WI38 (cell line): ENCODE measurements around the gene SDHB.
"Not testable (repeated sequence)": the region's sequence is repeated elsewhere in the genome, so short reads cannot be mapped to it uniquely, and the experiment has no call there.

Experiments
- H3K4me3 ChIP-seq: 2 replicates; pipeline ENCODE4 v1.5.1; 2011; ENCODE audit warnings: low read depth, mild to moderate bottlenecking, control low read depth, low read length
- TF ChIP-seq, protein P1 (sequence below): IDR thresholded peaks from 2 replicates; pipeline ENCODE4 v1.5.1; 2012; ENCODE audit warnings: low read depth, mild to moderate bottlenecking, control low read depth, low read length

The SDHB gene

DNA sequence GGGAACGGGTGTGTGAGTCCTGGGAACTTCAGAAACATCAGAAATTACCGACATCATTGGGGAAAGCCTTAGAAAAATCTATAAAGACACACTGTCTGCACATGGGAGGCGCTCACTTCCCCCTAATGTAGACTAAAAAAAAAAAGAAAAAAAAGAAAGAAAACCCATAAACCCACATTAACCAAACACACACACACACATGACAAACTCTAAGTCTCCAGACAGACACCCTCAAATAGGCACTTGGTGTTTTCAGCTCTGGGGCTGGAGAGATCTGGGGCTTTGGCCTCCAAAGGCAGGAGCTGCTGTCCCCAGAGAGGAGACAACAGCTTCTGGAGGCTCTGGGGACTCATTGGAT, 13.2 kb upstream of the SDHB start:
- H3K4me3 ChIP-seq, result no peak overlapping the region
- TF ChIP-seq, protein P1, sequence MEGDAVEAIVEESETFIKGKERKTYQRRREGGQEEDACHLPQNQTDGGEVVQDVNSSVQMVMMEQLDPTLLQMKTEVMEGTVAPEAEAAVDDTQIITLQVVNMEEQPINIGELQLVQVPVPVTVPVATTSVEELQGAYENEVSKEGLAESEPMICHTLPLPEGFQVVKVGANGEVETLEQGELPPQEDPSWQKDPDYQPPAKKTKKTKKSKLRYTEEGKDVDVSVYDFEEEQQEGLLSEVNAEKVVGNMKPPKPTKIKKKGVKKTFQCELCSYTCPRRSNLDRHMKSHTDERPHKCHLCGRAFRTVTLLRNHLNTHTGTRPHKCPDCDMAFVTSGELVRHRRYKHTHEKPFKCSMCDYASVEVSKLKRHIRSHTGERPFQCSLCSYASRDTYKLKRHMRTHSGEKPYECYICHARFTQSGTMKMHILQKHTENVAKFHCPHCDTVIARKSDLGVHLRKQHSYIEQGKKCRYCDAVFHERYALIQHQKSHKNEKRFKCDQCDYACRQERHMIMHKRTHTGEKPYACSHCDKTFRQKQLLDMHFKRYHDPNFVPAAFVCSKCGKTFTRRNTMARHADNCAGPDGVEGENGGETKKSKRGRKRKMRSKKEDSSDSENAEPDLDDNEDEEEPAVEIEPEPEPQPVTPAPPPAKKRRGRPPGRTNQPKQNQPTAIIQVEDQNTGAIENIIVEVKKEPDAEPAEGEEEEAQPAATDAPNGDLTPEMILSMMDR, result no peak

DNA sequence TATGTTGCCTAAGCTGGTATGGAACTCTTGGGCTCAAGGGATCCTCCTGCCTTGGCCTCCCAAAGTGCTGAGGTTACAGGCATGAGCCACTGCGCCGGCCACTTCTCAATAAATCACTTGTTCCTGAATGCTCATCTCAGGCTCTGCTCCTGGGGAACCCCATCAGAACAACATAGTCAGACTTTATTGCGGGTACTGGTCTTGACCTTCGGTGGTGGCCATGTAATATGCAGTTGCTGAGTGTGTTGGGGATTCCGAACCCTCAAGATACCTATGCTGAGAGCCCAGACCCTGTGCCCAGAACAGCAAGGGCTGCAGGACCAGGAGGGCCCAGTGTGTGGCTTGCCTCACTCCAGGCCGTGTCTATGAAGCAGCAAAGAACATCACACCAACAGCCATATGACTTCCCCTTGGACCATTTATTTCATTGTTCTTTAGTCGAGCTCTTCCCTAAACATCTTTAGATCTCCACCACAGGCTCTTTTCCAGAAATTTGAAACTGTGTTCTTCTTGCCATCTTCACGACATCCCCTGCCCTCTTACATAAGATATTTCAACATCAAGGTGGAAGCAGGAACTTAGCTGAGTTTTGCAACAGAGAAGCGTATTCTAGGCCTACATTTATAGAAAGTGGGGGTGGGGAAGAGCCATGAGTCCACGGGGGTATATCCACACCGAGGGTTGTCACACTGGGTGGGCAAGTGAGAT, 12.7 kb upstream of the SDHB start:
- H3K4me3 ChIP-seq, result no peak overlapping the region
- TF ChIP-seq, protein P1, result no peak

DNA sequence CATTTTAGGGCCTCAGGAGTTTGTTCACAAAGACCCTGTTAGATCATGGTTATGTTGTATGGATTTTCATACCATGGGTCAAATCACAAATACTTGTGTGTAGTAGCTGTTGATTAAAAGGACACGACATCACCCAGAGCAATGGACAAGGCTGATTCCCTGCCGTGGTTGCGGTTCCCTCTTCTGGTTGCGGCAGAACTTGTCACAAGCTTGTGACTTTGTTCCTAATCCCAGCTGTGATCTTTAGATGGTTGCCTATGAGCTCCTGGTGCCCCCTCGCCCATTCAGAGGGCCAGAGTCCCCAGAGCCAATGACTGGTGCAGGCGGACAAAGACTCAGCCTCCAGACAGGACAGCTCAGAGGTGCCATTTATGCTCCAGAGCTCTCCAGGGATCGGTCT, 11.8 kb upstream of the SDHB start:
- TF ChIP-seq, protein P1, result no peak
- no peak overlapping the region for H3K4me3 ChIP-seq

DNA sequence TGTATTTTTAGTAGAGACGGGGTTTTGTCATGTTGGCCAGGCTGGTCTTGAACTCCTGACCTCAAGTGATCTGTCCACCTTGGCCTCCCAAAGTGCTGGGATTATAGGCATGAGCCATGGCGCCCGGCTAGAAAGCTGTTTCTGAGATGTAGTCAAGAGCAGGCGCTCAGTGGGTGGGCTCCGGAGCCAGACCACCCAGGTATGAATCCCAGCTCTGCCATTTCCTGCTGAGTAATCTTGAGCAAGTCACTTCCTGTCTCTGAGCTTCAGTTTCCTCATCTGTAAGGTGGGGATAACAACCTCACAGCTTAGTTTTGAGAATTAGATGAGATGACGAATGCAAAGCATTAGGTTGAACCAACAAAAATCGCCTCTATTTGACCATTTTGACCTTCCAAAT, 8.9 kb upstream of the SDHB start:
- not testable (repeated sequence) for H3K4me3 ChIP-seq

DNA sequence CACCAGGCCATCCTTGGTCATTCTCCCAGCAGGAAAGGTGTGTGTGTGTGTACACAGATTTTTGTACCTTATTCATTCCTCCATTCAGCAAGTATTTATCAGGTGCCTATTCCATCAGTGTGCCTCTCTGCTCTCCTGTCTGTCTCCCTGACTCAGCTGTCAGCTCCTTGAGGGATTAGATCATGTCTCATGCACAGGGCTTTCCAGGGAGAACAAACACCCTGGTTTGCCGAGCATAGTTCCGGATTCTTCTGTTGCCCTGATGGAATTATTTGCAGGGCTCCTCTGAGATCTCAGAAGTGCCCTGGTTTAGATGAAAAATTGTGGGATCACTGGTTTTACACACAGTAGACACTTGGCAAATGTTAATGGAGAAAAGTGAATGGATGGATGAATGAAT, 8.1 kb upstream of the SDHB start:
- TF ChIP-seq, protein P1, result no peak
- no peak overlapping the region for H3K4me3 ChIP-seq

DNA sequence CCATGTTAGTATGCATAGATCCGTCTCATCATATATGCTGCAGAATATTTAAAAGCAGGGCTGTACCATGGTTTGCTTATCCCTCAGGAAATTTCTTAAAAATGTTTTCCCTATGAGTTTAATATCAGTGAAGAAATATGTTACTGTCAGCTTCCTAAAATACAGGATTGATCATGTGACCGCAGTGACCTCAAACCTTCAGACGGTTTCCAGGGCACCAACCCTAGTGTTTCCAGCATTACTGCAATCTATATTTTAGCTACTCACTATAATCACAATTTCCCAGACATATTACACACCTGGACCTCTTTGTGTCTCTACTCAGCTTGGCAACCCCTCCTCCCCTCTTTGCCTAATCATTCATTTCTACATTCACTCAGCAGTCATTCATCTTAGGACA, 7.7 kb upstream of the SDHB start:
- no peak overlapping the region for H3K4me3 ChIP-seq
- TF ChIP-seq, protein P1, result no peak

DNA sequence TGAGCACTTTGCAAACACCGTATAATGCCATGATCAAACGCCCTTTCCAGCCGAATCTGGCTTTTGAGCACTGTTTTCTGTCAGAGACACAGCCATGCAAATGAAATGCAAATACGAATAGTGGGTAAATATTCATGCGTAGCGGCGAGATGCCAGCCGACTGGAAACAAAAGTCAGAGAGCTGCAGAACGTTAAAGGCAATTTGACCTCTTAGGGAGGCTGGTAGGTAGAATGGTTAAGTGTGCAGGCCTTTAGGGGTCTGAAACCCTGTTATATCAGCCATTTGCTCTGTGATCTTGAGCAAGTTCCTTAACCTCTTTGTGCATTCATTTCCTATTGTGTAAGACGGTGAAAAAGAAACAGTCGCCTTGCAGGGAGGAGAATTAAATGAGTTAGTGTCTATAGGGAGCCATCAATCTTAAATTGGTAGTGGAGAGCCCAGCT, 6.5 kb upstream of the SDHB start:
- no peak overlapping the region for H3K4me3 ChIP-seq
- TF ChIP-seq, protein P1, result no peak
